DMS53 treated with DMSO at 0.1 percent for 48 hours (cell line): ENCODE results near the gene ST3GAL2.
"Not testable (repeated sequence)": the region's sequence is repeated elsewhere in the genome, so short reads cannot be mapped to it uniquely, and the experiment has no call there.

Experiments used
- DNase-seq: peaks from one replicate; lab custom pipeline; 2025; ENCODE audit not compliant: unreplicated experiment; lab: John Stamatoyannopoulos, UW

ST3GAL2 gene

GRCh38 chr16:70388006-70388680, 50.8 kb downstream of the ST3GAL2 start:
- no peak for DNase-seq

GRCh38 chr16:70386289-70386986, 52.5 kb downstream of the ST3GAL2 start:
- not testable (repeated sequence) for DNase-seq

DNA sequence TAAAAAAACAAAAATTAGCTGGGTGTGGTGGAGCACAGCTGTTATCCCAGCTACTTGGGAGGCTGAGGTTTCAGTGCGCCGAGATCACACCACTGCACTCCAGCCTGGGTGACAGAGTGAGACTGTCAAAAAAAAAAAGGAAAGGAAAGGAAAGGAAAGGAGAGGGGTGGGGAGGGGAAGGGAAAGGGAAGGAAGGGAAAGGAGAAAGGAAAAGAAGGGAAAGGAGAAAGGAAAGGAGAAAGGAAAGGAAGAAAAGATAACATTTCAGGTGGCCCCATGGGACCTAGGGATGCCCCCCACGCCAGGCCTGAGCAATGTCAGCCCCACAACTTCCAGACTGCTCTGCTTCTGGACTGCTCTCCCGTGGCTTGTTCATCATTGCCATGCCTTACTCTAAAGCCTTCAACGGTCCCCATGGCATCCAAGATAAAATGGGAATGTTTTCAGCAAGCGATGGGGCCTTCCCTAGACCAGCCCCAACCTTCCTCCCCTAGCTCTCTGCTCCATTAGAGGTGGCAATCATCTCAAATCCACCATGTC, 55.4 kb downstream of the ST3GAL2 start:
- DNase-seq, result no peak

GRCh38 chr16:70381604-70382342, 57.1 kb downstream of the ST3GAL2 start:
- DNase-seq, result peak; percentile 74

DNA sequence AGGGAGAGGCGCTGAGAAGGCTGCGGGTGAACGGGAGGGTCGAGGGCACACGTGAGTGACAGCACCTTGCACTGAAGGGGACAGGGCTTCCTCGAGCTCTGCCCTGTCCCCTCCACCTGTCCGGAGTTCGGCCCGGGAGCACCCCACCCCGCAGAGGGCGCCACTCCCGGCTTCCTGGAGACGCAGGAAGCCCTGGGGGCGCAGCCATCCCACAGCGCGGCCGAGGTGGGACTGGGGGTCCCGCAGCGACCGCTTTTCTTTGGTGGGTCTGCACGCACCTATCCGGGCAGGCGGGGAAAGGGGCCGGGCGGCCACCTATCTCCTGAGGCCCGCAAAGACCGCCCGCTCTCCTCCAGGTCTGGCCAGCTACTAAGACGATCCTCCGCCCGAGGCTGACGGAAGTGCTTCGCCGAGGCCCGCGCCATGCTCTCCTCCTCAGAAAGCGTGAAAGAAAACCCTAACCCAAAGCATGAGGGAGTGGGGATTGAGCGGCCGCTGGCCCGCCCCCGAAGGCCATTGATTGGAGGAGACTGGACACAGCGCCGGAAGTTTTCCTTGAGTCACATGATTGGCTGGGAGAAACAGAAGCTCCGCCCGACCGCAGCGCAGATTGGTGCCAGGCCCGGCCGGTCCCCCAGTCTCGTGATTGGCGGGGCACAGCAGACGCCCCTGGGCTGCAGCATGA, 57.8 kb downstream of the ST3GAL2 start:
- DNase-seq, result peak; percentile 94

GRCh38 chr16:70380248-70380918, 58.5 kb downstream of the ST3GAL2 start:
- DNase-seq, result peak; percentile 32

- DNase-seq, result no peak
Observed at GRCh38 chr16:70378869-70379493, 59.9 kb downstream of the ST3GAL2 start.

GRCh38 chr16:70377782-70378181, 61.1 kb downstream of the ST3GAL2 start:
- no peak for DNase-seq

DNA sequence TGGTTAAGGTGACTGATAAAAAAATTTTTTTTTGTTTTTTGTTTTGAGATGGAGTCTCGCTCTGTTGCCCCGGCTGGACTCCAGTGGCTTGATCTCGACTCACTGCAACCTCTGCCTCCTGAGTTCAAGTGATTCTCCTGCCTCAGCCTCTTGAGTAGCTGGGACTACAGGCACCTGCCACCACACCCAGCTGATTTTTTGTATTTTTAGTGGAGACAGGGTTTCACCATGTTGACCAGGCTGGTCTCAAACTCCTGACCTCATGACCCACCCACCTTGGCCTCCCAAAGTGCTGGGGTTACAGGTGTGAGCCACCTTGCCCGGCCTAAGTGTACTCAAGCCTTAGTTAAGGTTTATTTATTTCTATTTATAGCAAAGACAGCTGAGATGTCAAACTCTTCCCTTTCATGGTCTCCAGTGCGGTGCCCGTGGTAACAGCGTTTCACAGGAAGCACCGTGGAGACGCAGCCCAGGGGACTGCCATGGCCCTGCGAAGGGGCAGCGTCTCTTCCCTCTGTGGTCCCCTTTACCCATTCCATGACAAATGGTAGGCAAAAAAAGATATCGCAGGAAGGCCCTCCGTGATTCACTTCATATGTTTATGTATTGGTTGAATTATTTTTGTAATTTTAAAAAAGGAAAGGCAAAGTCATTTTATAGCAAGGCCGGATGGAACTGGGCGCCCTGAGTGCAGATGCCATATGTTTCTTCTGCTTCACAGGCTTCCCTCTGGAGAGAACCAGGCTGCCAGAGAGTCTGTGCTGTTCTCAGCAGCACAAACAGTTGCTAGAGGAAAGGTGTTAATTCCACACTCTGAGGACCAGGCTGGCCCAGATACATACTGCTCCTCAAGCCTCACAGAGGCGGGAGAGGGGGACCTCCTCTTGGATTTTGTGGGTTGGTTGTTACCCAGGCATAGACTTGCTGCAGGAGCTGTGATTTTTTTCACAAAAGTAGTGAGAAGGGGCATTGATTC, 63.0 kb downstream of the ST3GAL2 start:
- DNase-seq, result no peak

- no peak for DNase-seq
Observed at GRCh38 chr16:70374213-70374612, 64.7 kb downstream of the ST3GAL2 start.

DNA sequence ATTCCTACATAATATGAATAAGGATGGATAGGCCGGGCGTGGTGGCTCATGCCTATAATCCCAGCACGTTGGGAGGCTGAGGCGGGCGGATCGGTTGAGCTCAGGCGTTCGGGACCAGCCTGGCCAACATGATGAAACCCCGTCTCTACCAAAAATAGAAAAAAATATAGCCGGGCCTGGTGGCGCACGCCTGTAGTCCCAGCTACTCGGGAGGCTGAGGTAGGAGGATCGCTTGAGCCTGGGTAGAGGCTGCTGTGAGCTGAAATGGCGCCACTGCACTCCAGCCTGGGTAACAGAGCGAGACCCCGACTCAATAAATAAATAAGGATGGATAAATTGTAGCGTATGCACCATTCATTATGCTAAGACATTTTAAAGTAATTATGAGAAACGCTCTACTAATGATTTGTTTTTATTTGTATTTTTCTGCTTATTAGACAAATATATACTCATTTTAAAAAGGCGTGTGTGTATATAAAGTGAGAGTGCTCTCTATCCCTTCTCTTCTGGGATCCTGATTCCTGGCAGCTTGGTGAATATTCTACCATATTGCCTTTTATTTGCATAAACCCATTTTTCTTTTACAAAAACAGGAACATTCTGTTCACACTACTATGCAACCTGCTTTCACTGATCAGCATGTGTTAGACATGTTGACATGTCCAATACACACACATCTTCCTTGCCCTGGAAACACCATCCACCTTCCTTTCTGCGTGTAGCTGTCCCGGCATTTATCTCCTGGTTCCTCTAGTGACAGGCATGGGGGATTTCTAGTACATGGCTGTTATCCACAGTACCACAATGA, 65.8 kb downstream of the ST3GAL2 start:
- no peak for DNase-seq

GRCh38 chr16:70370924-70371323, 68.0 kb downstream of the ST3GAL2 start:
- no peak for DNase-seq

DNA sequence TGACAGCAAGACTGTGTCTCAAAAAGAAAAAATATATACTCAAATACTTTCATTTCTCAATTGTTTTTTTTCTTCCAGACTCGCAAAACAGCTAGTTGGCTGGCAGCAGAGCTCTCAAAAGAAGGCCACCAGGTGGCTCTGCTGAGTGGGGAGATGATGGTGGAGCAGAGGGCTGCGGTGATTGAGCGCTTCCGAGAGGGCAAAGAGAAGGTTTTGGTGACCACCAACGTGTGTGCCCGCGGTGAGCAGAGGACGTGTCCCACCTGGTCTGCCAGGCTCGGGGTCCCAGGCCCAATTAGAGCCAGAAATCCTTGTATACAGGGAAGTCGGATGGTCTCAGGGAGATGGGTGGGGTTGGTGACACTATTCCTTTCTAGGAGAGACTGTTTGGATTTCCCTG, 68.8 kb downstream of the ST3GAL2 start:
- DNase-seq, result not testable (repeated sequence)

- no peak for DNase-seq
Observed at GRCh38 chr16:70364399-70364798, 74.5 kb downstream of the ST3GAL2 start.

DNA sequence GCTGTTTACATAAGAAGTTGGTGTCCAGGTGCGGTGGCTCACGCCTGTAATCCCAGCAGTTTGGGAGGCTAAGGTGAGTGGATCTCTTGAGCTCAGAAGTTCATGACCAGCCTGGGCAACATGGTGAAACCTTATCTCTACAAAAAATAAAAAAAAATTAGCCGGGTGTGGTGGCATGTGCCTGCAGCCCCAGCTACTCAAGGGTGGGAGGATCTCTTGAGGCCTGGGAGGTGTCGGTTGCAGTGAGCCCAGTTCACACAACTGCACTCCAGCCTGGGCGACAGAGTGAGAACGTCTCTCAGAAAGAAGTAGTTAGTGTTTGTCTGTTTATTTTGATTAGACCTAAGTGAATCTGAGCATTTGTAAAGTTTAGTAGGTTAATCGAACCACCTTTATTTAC, 79.3 kb downstream of the ST3GAL2 start:
- no peak for DNase-seq

DNA sequence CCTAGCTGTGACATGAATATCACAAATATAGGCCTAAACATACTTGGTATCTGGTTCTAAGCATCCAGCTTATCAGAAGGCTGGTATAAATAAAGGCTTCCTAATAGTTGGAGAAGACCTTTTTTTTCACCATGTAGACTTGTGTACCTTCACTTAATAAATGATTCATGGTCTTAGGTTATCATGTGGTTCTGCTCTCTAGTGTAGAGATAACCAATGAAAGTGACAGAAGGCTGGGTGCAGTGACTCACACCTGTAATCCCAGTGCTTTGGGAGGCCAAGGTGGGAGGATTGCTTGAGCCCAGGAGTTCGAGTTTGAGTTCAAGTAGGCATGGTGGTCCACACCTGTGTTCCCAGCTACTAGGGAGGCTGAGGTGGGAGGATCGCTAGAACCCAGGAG, 89.1 kb downstream of the ST3GAL2 start:
- DNase-seq, result no peak

DNA sequence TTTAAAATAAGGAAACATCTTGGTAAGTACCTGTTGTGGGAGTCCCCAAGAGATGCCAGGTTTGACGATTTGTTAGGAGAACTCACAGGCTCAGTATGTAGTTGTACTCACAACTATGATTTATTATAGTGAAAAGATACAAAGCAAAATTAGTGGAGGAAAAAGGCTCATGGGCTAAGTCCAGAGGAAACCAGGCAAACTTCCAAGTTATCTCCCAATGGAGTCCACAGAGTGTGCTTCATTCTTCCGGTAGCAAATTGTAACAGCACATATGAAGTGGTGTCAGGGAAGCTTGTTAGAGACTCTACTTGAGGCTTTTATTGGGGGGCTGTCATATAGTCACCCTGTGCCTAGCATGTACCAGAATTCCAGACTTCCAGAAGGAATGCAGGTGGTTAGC, 89.9 kb downstream of the ST3GAL2 start:
- DNase-seq, result no peak

DNA sequence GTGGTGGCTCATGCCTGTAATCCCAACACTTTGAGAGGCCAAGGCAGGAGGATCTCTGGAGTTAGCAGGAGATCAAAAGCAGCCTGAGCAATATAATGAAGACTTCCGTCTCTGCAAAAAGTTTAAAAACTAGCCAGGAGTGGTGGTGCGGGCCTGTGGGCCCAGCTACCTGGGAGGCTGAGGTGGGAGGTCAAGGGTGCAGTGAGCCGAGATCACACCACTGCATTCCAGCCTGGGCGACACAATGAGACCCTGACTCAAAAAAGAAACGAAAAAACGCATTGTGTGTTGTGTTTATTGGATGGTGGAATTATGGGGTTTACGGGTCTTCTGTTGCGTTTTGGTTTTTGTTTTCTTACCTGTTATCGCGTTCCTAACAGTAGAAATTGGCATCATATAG, 93.1 kb downstream of the ST3GAL2 start:
- DNase-seq, result no peak
